CD8-positive, alpha-beta memory T cell (primary cell): ENCODE results near the gene RGCC. TPM values are rescaled to one million over a fixed set of nuclear protein-coding genes. Genes with fewer than 3 reads are reported as not detected.
"Not testable (repeated sequence)": the region's sequence is repeated elsewhere in the genome, so short reads cannot be mapped to it uniquely, and the experiment has no call there.

Experiments
- CTCF ChIA-PET: fragments of 350-600 bp; sonication (Branson Sonifier 250); formaldehyde crosslinking; loops from one replicate; lab custom pipeline; 2021; ENCODE audit warnings: antibody characterized with exemption; lab: Charles Lee
- POLR2A ChIA-PET: fragments of 350-600 bp; sonication (Branson Sonifier 250); formaldehyde crosslinking; loops from one replicate; lab custom pipeline; 2021; ENCODE audit warnings: antibody characterized with exemption; lab: Charles Lee
- DNase-seq, 5 donors: peaks; one replicate each; pipeline versions ENCODE4 v3.0.0 to v3.0.0-alpha.2; 2020 to 2022; ENCODE audit warnings: mixed read lengths in 1 of 5
- H3K27ac ChIP-seq: one replicate; pipeline ENCODE4 v1.7.0; 2013; ENCODE audit warnings: low read depth, mild to moderate bottlenecking, low read length, moderate library complexity
- H3K27me3 ChIP-seq: 2 replicates; pipeline ENCODE4 v1.7.0; 2013; ENCODE audit warnings: low read length, mild to moderate bottlenecking; ENCODE audit not compliant: insufficient read depth, poor library complexity, severe bottlenecking
- H3K36me3 ChIP-seq: 2 replicates; pipeline ENCODE4 v1.7.0; 2013; ENCODE audit warnings: mild to moderate bottlenecking, low read length, moderate library complexity; ENCODE audit not compliant: insufficient read depth
- H3K4me1 ChIP-seq: 2 replicates; pipeline ENCODE4 v1.7.0; 2013; ENCODE audit warnings: mild to moderate bottlenecking, low read length, moderate library complexity; ENCODE audit not compliant: insufficient read depth
- H3K4me3 ChIP-seq: 2 replicates; pipeline ENCODE4 v1.7.0; 2013; ENCODE audit warnings: mild to moderate bottlenecking, low read length
- H3K9me3 ChIP-seq: 2 replicates; pipeline ENCODE4 v1.7.0; 2013; ENCODE audit warnings: mild to moderate bottlenecking, low read length
- H3K27ac Mint-ChIP-seq, 8 donors: one replicate each; pipeline ENCODE4 v1.8.0; 2020 to 2021; ENCODE audit warnings: mixed read lengths in 8 of 8, mild to moderate bottlenecking in 6 of 8, inconsistent platforms in 3 of 8, moderate library complexity in 3 of 8
- H3K27me3 Mint-ChIP-seq, 2 donors: one replicate each; pipeline ENCODE4 v1.8.0; 2020 to 2021; ENCODE audit warnings: mixed read lengths in 2 of 2, mild to moderate bottlenecking in 1 of 2, moderate library complexity in 1 of 2
- H3K36me3 Mint-ChIP-seq, 3 donors: one replicate each; pipeline ENCODE4 v1.8.0; 2020 to 2021; ENCODE audit warnings: mixed read lengths in 3 of 3, inconsistent platforms in 1 of 3, mild to moderate bottlenecking in 1 of 3
- H3K4me1 Mint-ChIP-seq, 3 donors: one replicate each; pipeline ENCODE4 v1.8.0; 2020 to 2021; ENCODE audit warnings: mixed read lengths in 3 of 3, inconsistent platforms in 1 of 3, mild to moderate bottlenecking in 1 of 3
- H3K4me3 Mint-ChIP-seq, 7 donors: one replicate each; pipeline ENCODE4 v1.8.0; 2020 to 2021; ENCODE audit warnings: mixed read lengths in 7 of 7, mild to moderate bottlenecking in 6 of 7, moderate library complexity in 4 of 7, inconsistent platforms in 2 of 7
- H3K9me3 Mint-ChIP-seq, 5 donors: one replicate each; pipeline ENCODE4 v1.8.0; 2020 to 2022; ENCODE audit warnings: mixed read lengths in 5 of 5, mild to moderate bottlenecking in 3 of 5, moderate library complexity in 2 of 5, inconsistent platforms in 1 of 5
- polyA plus RNA-seq: library from polyadenylated mRNA; unstranded; fragments of 300-500 nt; fragmentation: Illumina TruSeq; gene quantifications from one replicate; pipeline ENCODE4 v1.2.3, GENCODE V29; 2021
- total RNA-seq, 2 experiments: library from RNA; stranded (reverse); gene quantifications; one replicate each; pipeline ENCODE4 v1.2.3, GENCODE V29; 2021

RGCC gene
- total and polyA plus RNA-seq, 3 experiments from 2014 or later, result 83.0 to 110 (median 107) TPM

- Mint-ChIP-seq H3K4me1 (no peaks in the 10 kb centered on the region), H3K36me3 (no peaks in the 10 kb centered on the region), H3K27ac (peak overlapping the region in 3 of 8 donors; percentile 8 to 55 (median 49)), H3K27me3 (no peaks in the 10 kb centered on the region), H3K9me3 (no peaks in the 10 kb centered on the region), H3K4me3 (no peak overlapping the region)
- no peak for DNase-seq
- no peaks in the 10 kb centered on the region for H3K27me3 ChIP-seq
- no peak overlapping the region for H3K27ac ChIP-seq
- no peak overlapping the region for H3K4me3 ChIP-seq
- CTCF ChIA-PET, result interaction anchor here (0.6 to 1.0 kb wide), 2 partner anchors 11 to 211 kb away, joined by 3 read pairs; no protein-coding TSS in a partner anchor
- POLR2A ChIA-PET, result no interaction called here
- H3K9me3 ChIP-seq, result no peaks in the 10 kb centered on the region
- H3K36me3 ChIP-seq, result no peaks in the 10 kb centered on the region
- no peaks in the 10 kb centered on the region for H3K4me1 ChIP-seq
Observed at GRCh38 chr13:41418027-41418426, 39.3 kb upstream of the RGCC start.

- ChIA-PET CTCF (interaction anchor here (1.0 kb wide), 1 partner anchor 10 kb away, joined by 3 read pairs; no protein-coding TSS in a partner anchor), POLR2A (no interaction called here)
- no peaks in the 10 kb centered on the region for H3K27me3 Mint-ChIP-seq
- H3K4me1 Mint-ChIP-seq, result no peaks in the 10 kb centered on the region
- no peaks in the 10 kb centered on the region for H3K36me3 ChIP-seq
- no peak overlapping the region for H3K27ac Mint-ChIP-seq
- H3K9me3 Mint-ChIP-seq, result no peaks in the 10 kb centered on the region
- H3K27ac ChIP-seq, result no peak overlapping the region
- no peaks in the 10 kb centered on the region for H3K36me3 Mint-ChIP-seq
- no peak overlapping the region for H3K4me3 ChIP-seq
- no peak for DNase-seq
- no peaks in the 10 kb centered on the region for H3K9me3 ChIP-seq
- H3K4me3 Mint-ChIP-seq, result no peak overlapping the region
- H3K4me1 ChIP-seq, result no peaks in the 10 kb centered on the region
- no peaks in the 10 kb centered on the region for H3K27me3 ChIP-seq
Observed at GRCh38 chr13:41418731-41419130, 38.6 kb upstream of the RGCC start.

- Histone ChIP-seq H3K27me3 (no peaks in the 10 kb centered on the region), H3K36me3 (no peaks in the 10 kb centered on the region), H3K4me1 (no peaks in the 10 kb centered on the region), H3K9me3 (no peaks in the 10 kb centered on the region), H3K4me3 (no peak overlapping the region), H3K27ac (no peak overlapping the region)
- Mint-ChIP-seq H3K4me3 (no peak overlapping the region), H3K36me3 (no peaks in the 10 kb centered on the region), H3K9me3 (no peaks in the 10 kb centered on the region), H3K4me1 (no peaks in the 10 kb centered on the region), H3K27ac (no peak overlapping the region), H3K27me3 (no peaks in the 10 kb centered on the region)
- POLR2A ChIA-PET, result no interaction called here
- CTCF ChIA-PET, result no interaction called here
- DNase-seq, result no peak
Observed at GRCh38 chr13:41419206-41419605, 38.1 kb upstream of the RGCC start.

GRCh38 chr13:41420146-41420545 lies 37.2 kb upstream of the RGCC start:
- no peak overlapping the region for H3K4me3 ChIP-seq
- ChIA-PET POLR2A (no interaction called here), CTCF (interaction anchor here (0.7 to 1.6 kb wide), 4 partner anchors 8 to 233 kb away, joined by 3 to 4 read pairs (median 3); no protein-coding TSS in a partner anchor)
- no peaks in the 10 kb centered on the region for H3K4me1 ChIP-seq
- H3K27ac ChIP-seq, result no peak overlapping the region
- Mint-ChIP-seq H3K4me3 (no peak overlapping the region), H3K36me3 (no peaks in the 10 kb centered on the region), H3K27ac (peak overlapping the region in 1 of 8 donors; percentile 54), H3K9me3 (no peaks in the 10 kb centered on the region), H3K4me1 (no peaks in the 10 kb centered on the region), H3K27me3 (peaks cover 0 to under 1% of the 10 kb centered on the region in 2 donors)
- H3K27me3 ChIP-seq, result no peaks in the 10 kb centered on the region
- H3K36me3 ChIP-seq, result no peaks in the 10 kb centered on the region
- DNase-seq, result no peak
- H3K9me3 ChIP-seq, result no peaks in the 10 kb centered on the region

GRCh38 chr13:41421330-41421729 lies 36.0 kb upstream of the RGCC start:
- H3K36me3 Mint-ChIP-seq, H3K9me3 Mint-ChIP-seq, H3K27me3 Mint-ChIP-seq, H3K27me3 ChIP-seq, H3K36me3 ChIP-seq, H3K27ac ChIP-seq, POLR2A ChIA-PET, H3K4me1 Mint-ChIP-seq, H3K4me1 ChIP-seq, H3K9me3 ChIP-seq, DNase-seq, H3K4me3 Mint-ChIP-seq, H3K4me3 ChIP-seq: not testable (repeated sequence)
- CTCF ChIA-PET, result interaction anchor here (1.6 kb wide), 1 partner anchor 231 kb away, joined by 4 read pairs; no protein-coding TSS in a partner anchor
- H3K27ac Mint-ChIP-seq, result peak overlapping the region in 1 of 8 donors; percentile 17

GRCh38 chr13:41421983-41422382 lies 35.4 kb upstream of the RGCC start:
- H3K4me1 Mint-ChIP-seq, H3K27ac Mint-ChIP-seq, H3K36me3 Mint-ChIP-seq, H3K4me3 ChIP-seq, POLR2A ChIA-PET, H3K4me1 ChIP-seq, H3K27me3 ChIP-seq, H3K27ac ChIP-seq, H3K9me3 Mint-ChIP-seq, H3K36me3 ChIP-seq, H3K9me3 ChIP-seq, H3K4me3 Mint-ChIP-seq, H3K27me3 Mint-ChIP-seq, DNase-seq: not testable (repeated sequence)
- CTCF ChIA-PET, result interaction anchor here (0.7 kb wide), 1 partner anchor 165 kb away, joined by 3 read pairs; no protein-coding TSS in a partner anchor

GRCh38 chr13:41423259-41423658 lies 34.1 kb upstream of the RGCC start:
- POLR2A ChIA-PET, H3K9me3 ChIP-seq, H3K4me3 ChIP-seq, CTCF ChIA-PET, H3K36me3 ChIP-seq, H3K27me3 ChIP-seq, H3K9me3 Mint-ChIP-seq, DNase-seq, H3K27ac ChIP-seq, H3K4me1 ChIP-seq, H3K4me3 Mint-ChIP-seq, H3K36me3 Mint-ChIP-seq: not testable (repeated sequence)
- H3K4me1 Mint-ChIP-seq, result peaks cover 5 to 11% (median 9%) of the 10 kb centered on the region in 3 donors
- peaks cover 9 to 17% of the 10 kb centered on the region in 2 donors for H3K27me3 Mint-ChIP-seq
- H3K27ac Mint-ChIP-seq, result peak overlapping the region in 1 of 8 donors; percentile 47

- POLR2A ChIA-PET, H3K27me3 ChIP-seq, H3K4me1 ChIP-seq, H3K4me3 Mint-ChIP-seq, H3K4me3 ChIP-seq, H3K27ac ChIP-seq, H3K36me3 ChIP-seq, DNase-seq, H3K36me3 Mint-ChIP-seq, H3K9me3 Mint-ChIP-seq, H3K9me3 ChIP-seq, H3K27ac Mint-ChIP-seq: not testable (repeated sequence)
- Mint-ChIP-seq H3K4me1 (peaks cover 6 to 14% (median 13%) of the 10 kb centered on the region in 3 donors), H3K27me3 (peaks cover 9 to 21% of the 10 kb centered on the region in 2 donors)
- CTCF ChIA-PET, result interaction anchor here (1.3 kb wide), 1 partner anchor 228 kb away, joined by 3 read pairs; no protein-coding TSS in a partner anchor
Observed at GRCh38 chr13:41424675-41425074, 32.7 kb upstream of the RGCC start.
